Glutamatergic neuron (in vitro differentiated cells): Measurements from ENCODE around the gene C5orf24. TPM values are rescaled to one million over a fixed set of nuclear protein-coding genes. Genes with fewer than 3 reads are reported as not detected.
A peak's percentile ranks its signal among the peaks of the same experiment; 100 is the strongest.
"Not testable (repeated sequence)": the region's sequence is repeated elsewhere in the genome, so short reads cannot be mapped to it uniquely, and the experiment has no call there.

Experiments used
- DNase-seq: peaks from one replicate; pipeline ENCODE4 v3.0.0; 2022
- H3K27ac Mint-ChIP-seq: one replicate; pipeline ENCODE4 v1.8.0; 2020; ENCODE audit warnings: mild to moderate bottlenecking, mixed read lengths, inconsistent platforms; ENCODE audit not compliant: unreplicated experiment
- H3K27me3 Mint-ChIP-seq: one replicate; pipeline ENCODE4 v1.8.0; 2020; ENCODE audit warnings: mild to moderate bottlenecking, moderate library complexity, mixed read lengths, inconsistent platforms; ENCODE audit not compliant: unreplicated experiment
- H3K36me3 Mint-ChIP-seq: one replicate; pipeline ENCODE4 v1.8.0; 2020; ENCODE audit warnings: mild to moderate bottlenecking, mixed read lengths, inconsistent platforms; ENCODE audit not compliant: unreplicated experiment
- H3K4me1 Mint-ChIP-seq: one replicate; pipeline ENCODE4 v1.8.0; 2020; ENCODE audit warnings: mild to moderate bottlenecking, low read depth, mixed read lengths, inconsistent platforms; ENCODE audit not compliant: unreplicated experiment
- H3K4me3 Mint-ChIP-seq: one replicate; pipeline ENCODE4 v1.8.0; 2020; ENCODE audit warnings: mild to moderate bottlenecking, mixed read lengths, inconsistent platforms; ENCODE audit not compliant: unreplicated experiment
- H3K9me3 Mint-ChIP-seq: one replicate; pipeline ENCODE4 v1.8.0; 2020; ENCODE audit warnings: mild to moderate bottlenecking, moderate library complexity, mixed read lengths, inconsistent platforms; ENCODE audit not compliant: unreplicated experiment
- total RNA-seq: library from RNA; stranded (reverse); fragmentation: NEBNext Ultra II Directional; extraction: Animal tissue kit (Norgen Biotek cat#: 25700); gene quantifications from one replicate; pipeline ENCODE4 v1.2.1, GENCODE V29; 2021; ENCODE audit not compliant: unreplicated experiment
- TF ChIP-seq, protein P1 (sequence below): fragments of 200-600 bp; sonication (generic); IDR thresholded peaks from one replicate; pipeline ENCODE4 v1.5.0; 2021; ENCODE audit not compliant: partially characterized antibody, unreplicated experiment

C5orf24 gene
- total RNA-seq, 1 donor from 2014 or later: 43.2 TPM

DNA sequence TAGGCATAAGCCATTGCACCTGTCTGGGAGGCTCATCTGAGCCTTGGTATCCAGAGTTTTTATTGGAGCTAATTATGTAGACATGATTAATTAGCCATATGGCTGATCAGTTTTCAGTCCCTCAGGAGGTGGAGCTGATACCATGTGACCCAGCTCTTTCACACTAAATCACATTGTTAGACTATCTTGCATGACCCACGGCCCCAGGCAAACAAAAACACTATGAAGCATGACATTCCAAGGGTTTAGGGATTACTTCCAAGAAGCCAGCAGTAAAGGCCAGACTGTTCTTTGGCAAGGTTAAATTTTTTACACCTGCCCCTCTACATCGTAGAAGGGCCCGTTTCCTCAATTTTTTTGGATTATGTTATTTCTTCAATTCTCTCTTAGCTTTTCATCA, 5.0 kb upstream of the C5orf24 start:
- H3K4me1 Mint-ChIP-seq: peaks cover 5% of the 10 kb centered on the region

DNA sequence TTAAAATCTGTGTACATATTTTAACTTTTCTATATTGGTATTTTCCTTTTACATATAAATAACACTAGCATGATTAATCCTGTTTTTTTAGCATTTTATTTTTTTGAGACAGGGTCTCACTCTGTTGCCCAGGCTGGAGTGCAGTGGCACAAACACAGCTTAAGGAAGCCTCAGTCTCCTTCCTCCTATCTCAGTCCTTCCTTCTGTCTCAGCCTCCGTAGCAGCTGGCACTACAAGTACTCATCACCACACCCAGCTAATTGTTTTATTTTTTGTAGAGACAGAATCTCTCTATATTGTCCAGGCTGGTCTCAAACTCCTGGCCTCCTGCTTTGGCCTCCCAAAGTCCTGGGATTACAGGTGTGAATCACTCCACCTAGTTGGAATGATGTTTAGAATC, 1.5 kb upstream of the C5orf24 start:
- DNase-seq: no peak
- Mint-ChIP-seq H3K36me3 (peaks cover 5% of the 10 kb centered on the region), H3K9me3 (peaks cover 6% of the 10 kb centered on the region), H3K27me3 (peaks cover 6% of the 10 kb centered on the region), H3K4me3 (no peak overlapping the region), H3K4me1 (peaks cover 6% of the 10 kb centered on the region), H3K27ac (no peak overlapping the region)
- TF ChIP-seq, protein P1, sequence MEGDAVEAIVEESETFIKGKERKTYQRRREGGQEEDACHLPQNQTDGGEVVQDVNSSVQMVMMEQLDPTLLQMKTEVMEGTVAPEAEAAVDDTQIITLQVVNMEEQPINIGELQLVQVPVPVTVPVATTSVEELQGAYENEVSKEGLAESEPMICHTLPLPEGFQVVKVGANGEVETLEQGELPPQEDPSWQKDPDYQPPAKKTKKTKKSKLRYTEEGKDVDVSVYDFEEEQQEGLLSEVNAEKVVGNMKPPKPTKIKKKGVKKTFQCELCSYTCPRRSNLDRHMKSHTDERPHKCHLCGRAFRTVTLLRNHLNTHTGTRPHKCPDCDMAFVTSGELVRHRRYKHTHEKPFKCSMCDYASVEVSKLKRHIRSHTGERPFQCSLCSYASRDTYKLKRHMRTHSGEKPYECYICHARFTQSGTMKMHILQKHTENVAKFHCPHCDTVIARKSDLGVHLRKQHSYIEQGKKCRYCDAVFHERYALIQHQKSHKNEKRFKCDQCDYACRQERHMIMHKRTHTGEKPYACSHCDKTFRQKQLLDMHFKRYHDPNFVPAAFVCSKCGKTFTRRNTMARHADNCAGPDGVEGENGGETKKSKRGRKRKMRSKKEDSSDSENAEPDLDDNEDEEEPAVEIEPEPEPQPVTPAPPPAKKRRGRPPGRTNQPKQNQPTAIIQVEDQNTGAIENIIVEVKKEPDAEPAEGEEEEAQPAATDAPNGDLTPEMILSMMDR: no peak

More for the DNA sequence above, 5.0 kb upstream of the C5orf24 start:
- TF ChIP-seq, protein P1: no peak
- Mint-ChIP-seq H3K27me3 (peaks cover 3% of the 10 kb centered on the region), H3K36me3 (no peaks in the 10 kb centered on the region), H3K4me3 (no peak overlapping the region), H3K27ac (no peak overlapping the region), H3K9me3 (no peaks in the 10 kb centered on the region)
- DNase-seq: no peak

DNA sequence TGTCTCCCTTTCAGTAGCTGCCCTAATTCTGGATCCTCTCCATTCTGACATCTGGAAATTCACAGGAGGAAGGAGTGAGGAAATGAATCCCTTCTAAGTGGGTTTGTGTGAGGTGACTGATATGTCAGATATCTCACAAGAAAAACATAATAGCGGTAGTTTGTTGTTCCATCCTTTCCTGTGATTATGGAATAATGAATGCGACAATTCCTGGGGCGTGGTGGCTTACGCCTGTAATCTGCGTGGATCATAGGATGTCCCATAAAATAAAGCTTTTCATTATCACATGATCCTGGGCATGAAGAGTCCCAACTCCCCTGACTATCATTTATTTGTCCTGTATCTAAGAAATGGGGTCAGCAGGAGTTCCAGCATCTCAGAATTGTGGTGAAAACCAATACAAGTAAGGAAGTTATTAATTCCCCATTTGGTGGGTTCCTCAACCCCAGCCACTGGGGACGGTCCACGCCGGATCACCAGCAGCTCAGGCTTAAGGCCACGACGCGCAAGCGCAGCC, 375 bp upstream of the C5orf24 start:
- no peak for DNase-seq
- Mint-ChIP-seq H3K36me3 (peaks cover 5% of the 10 kb centered on the region), H3K27ac (peak overlapping the region; percentile 88), H3K9me3 (peaks cover 6% of the 10 kb centered on the region), H3K27me3 (peaks cover 6% of the 10 kb centered on the region), H3K4me3 (peak overlapping the region; percentile 85), H3K4me1 (peaks cover 6% of the 10 kb centered on the region)
- TF ChIP-seq, protein P1: no peak

DNA sequence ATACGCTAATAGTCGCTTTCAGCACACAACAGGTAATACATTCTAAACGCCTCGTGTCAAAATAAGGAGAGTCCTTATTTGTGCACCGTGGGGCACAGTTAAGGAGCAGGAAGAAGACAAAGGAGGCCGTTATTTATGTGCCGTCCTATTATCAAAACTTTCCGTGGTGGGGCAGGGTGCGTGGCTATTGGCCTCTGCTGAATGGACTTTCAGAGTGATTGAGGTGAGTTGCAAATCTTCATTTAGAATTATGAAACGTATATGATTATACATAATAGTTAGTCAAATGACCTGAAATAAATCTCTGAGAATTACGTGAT, 833 bp downstream of the C5orf24 start:
- Mint-ChIP-seq H3K36me3 (peaks cover 5% of the 10 kb centered on the region), H3K4me3 (peak overlapping the region; percentile 97), H3K27me3 (peaks cover 6% of the 10 kb centered on the region), H3K9me3 (peaks cover 6% of the 10 kb centered on the region), H3K4me1 (peaks cover 9% of the 10 kb centered on the region), H3K27ac (peak overlapping the region; percentile 94)
- DNase-seq: no peak
- TF ChIP-seq, protein P1: no peak

DNA sequence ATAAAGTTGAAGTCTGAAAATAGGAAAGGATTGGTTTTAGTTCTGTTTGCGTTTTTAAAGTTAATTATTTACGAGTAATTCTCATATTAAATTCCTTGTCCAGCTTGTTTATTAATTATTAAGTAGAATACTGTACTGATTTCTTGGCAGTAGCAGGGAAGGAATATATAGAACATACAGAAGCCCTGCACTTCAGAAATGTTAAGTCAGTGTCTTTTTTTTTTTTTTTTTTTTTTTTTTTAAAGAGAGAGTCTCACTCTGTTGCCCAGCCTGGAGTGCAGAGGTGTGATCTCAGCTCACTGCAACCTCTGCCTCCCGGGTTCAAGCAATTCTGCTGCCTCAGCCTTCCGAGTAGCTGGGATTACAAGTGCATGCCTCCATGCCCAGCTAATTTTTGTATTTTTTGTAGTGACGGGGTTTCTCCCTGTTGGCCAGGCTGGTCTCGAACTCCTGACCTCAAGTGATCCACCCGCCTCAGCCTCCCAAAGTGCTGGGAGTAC, 3.7 kb downstream of the C5orf24 start:
- H3K27ac Mint-ChIP-seq, H3K4me3 Mint-ChIP-seq: not testable (repeated sequence)

More for the DNA sequence above, 3.7 kb downstream of the C5orf24 start:
- not testable (repeated sequence) for H3K36me3 Mint-ChIP-seq, H3K9me3 Mint-ChIP-seq, DNase-seq, H3K4me1 Mint-ChIP-seq, H3K27me3 Mint-ChIP-seq
